PC-9 (cell line): Measurements from ENCODE around the gene PDK2.

Source experiments
- EZH2 ChIP-seq: fragments of 200-600 bp; sonication (generic); IDR thresholded peaks from 2 replicates; pipeline ENCODE4 v1.8.0; 2017; ENCODE audit warnings: antibody characterized with exemption, low read depth
- TF ChIP-seq, protein P1 (sequence below): fragments of 200-600 bp; sonication (generic); conservative IDR thresholded peaks from 2 replicates; pipeline ENCODE4 v1.6.1; 2017; ENCODE audit warnings: mixed run types, antibody characterized with exemption, mild to moderate bottlenecking, moderate library complexity

DNA sequence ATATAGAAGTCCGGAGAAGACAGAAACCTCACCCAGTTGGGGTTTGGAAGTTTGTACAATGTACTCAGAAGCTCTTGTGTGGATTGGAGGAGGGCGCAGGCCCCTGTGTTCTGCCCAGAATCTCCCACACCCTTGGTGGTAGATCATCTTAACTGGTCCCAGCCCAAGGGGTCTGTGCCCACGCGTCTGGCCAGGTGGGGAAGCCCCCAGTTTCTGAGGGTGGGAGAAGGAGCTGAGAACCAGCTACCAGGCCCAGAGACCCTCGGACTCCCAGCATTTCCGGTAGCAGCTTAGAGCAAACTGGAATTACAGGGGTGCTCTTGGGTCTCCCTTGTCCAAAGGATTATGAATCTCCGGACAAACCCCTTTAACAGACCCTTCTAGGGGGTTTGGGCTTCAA lies 57.6 kb downstream of the PDK2 start:
- TF ChIP-seq, protein P1, sequence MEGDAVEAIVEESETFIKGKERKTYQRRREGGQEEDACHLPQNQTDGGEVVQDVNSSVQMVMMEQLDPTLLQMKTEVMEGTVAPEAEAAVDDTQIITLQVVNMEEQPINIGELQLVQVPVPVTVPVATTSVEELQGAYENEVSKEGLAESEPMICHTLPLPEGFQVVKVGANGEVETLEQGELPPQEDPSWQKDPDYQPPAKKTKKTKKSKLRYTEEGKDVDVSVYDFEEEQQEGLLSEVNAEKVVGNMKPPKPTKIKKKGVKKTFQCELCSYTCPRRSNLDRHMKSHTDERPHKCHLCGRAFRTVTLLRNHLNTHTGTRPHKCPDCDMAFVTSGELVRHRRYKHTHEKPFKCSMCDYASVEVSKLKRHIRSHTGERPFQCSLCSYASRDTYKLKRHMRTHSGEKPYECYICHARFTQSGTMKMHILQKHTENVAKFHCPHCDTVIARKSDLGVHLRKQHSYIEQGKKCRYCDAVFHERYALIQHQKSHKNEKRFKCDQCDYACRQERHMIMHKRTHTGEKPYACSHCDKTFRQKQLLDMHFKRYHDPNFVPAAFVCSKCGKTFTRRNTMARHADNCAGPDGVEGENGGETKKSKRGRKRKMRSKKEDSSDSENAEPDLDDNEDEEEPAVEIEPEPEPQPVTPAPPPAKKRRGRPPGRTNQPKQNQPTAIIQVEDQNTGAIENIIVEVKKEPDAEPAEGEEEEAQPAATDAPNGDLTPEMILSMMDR = no peak
- no peak for TF ChIP-seq EZH2
